WTC11 (cell line): Measurements from ENCODE around the gene NCOA3. TPM values are rescaled to one million over a fixed set of nuclear protein-coding genes. Genes with fewer than 3 reads are reported as not detected.

Source experiments
- ATAC-seq: fragments of 200-7000 bp; cut with Tn5 transposase; 2 replicates; pipeline ENCODE4 v1.10.0; 2021; ENCODE audit warnings: mild to moderate bottlenecking, moderate library complexity
- CTCF ChIA-PET: fragments of 300-600 bp; sonication (Branson Sonifier 250); formaldehyde crosslinking; loops from one replicate; lab custom pipeline; 2021; ENCODE audit warnings: antibody characterized with exemption; lab: Charles Lee
- POLR2A ChIA-PET: fragments of 350-600 bp; sonication (Branson Sonifier 250); formaldehyde crosslinking; loops from one replicate; lab custom pipeline; 2021; ENCODE audit warnings: antibody characterized with exemption; lab: Charles Lee
- DNase-seq: peaks from one replicate; pipeline ENCODE4 v3.0.0; 2021; ENCODE audit warnings: low spot score
- H3K27ac Mint-ChIP-seq: 2 replicates; pipeline ENCODE4 v1.8.0; 2021; ENCODE audit warnings: mixed read lengths
- H3K27me3 Mint-ChIP-seq: 2 replicates; pipeline ENCODE4 v1.8.0; 2021; ENCODE audit warnings: low read depth, mild to moderate bottlenecking, moderate library complexity, mixed read lengths
- H3K36me3 Mint-ChIP-seq: 2 replicates; pipeline ENCODE4 v1.8.0; 2021; ENCODE audit warnings: mixed read lengths
- H3K4me1 Mint-ChIP-seq: 2 replicates; pipeline ENCODE4 v1.8.0; 2022; ENCODE audit warnings: mixed read lengths
- H3K4me3 Mint-ChIP-seq: 2 replicates; pipeline ENCODE4 v1.8.0; 2021; ENCODE audit warnings: mild to moderate bottlenecking, moderate library complexity, mixed read lengths
- H3K9me3 Mint-ChIP-seq: 2 replicates; pipeline ENCODE4 v1.8.0; 2021; ENCODE audit warnings: mixed read lengths
- AFF4 ChIP-seq: sonication (generic); formaldehyde crosslinking; IDR thresholded peaks from 2 replicates; pipeline ENCODE4 v1.8.1; 2023; ENCODE audit warnings: mild to moderate bottlenecking, missing genetic modification reagents, borderline replicate concordance
- ELF4 ChIP-seq: sonication (generic); formaldehyde crosslinking; IDR thresholded peaks from 2 replicates; pipeline ENCODE4 v1.8.1; 2022; ENCODE audit warnings: low read depth, mild to moderate bottlenecking, moderate library complexity, missing genetic modification reagents
- EMX1 ChIP-seq: fragments of 250-450 bp; sonication (Bioruptor Pico); IDR thresholded peaks from 2 replicates; pipeline ENCODE4 v1.8.0; 2021; ENCODE audit warnings: mild to moderate bottlenecking
- ESRRA ChIP-seq: sonication (generic); formaldehyde crosslinking; IDR thresholded peaks from 2 replicates; pipeline ENCODE4 v1.8.1; 2022; ENCODE audit warnings: mild to moderate bottlenecking, missing genetic modification reagents, borderline replicate concordance
- ETV6 ChIP-seq: sonication (generic); formaldehyde crosslinking; IDR thresholded peaks from 2 replicates; pipeline ENCODE4 v1.8.1; 2022; ENCODE audit warnings: mild to moderate bottlenecking, missing genetic modification reagents
- FOXP1 ChIP-seq: sonication (generic); formaldehyde crosslinking; IDR thresholded peaks from 2 replicates; pipeline ENCODE4 v1.8.0; 2022; ENCODE audit warnings: missing genetic modification reagents, mild to moderate bottlenecking, moderate library complexity, borderline replicate concordance
- FOXP4 ChIP-seq: sonication (generic); formaldehyde crosslinking; IDR thresholded peaks from 2 replicates; pipeline ENCODE4 v1.8.0; 2022; ENCODE audit warnings: mild to moderate bottlenecking, missing genetic modification reagents
- HMGA2 ChIP-seq: fragments of 250-450 bp; sonication (Bioruptor Pico); IDR thresholded peaks from 2 replicates; pipeline ENCODE4 v1.4.0; 2021; ENCODE audit warnings: mild to moderate bottlenecking, moderate library complexity
- IRF2 ChIP-seq: sonication (generic); formaldehyde crosslinking; IDR thresholded peaks from 2 replicates; pipeline ENCODE4 v1.8.0; 2022; ENCODE audit warnings: low read depth, missing genetic modification reagents, borderline replicate concordance
- JUN ChIP-seq: sonication (generic); formaldehyde crosslinking; IDR thresholded peaks from 2 replicates; pipeline ENCODE4 v1.8.0; 2023; ENCODE audit warnings: mild to moderate bottlenecking, missing genetic modification reagents
- NFE2L1 ChIP-seq: sonication (generic); formaldehyde crosslinking; IDR thresholded peaks from 2 replicates; pipeline ENCODE4 v1.8.1; 2023; ENCODE audit warnings: missing genetic modification reagents
- NR3C1 ChIP-seq: sonication (generic); formaldehyde crosslinking; conservative IDR thresholded peaks from 2 replicates; pipeline ENCODE4 v1.8.1; 2023; ENCODE audit warnings: low read depth, mild to moderate bottlenecking, missing genetic modification reagents
- PREB ChIP-seq: sonication (generic); formaldehyde crosslinking; IDR thresholded peaks from 2 replicates; pipeline ENCODE4 v1.8.1; 2022; ENCODE audit warnings: mild to moderate bottlenecking, missing genetic modification reagents, moderate library complexity, borderline replicate concordance
- RELA ChIP-seq: sonication (generic); formaldehyde crosslinking; IDR thresholded peaks from 2 replicates; pipeline ENCODE4 v1.8.1; 2022; ENCODE audit warnings: missing genetic modification reagents, mild to moderate bottlenecking, borderline replicate concordance
- SOX15 ChIP-seq: fragments of 250-450 bp; sonication (Bioruptor Pico); IDR thresholded peaks from 2 replicates; pipeline ENCODE4 v1.9.0; 2021; ENCODE audit warnings: mild to moderate bottlenecking
- TP53 ChIP-seq: sonication (generic); formaldehyde crosslinking; IDR thresholded peaks from 2 replicates; pipeline ENCODE4 v1.8.1; 2023; ENCODE audit warnings: mild to moderate bottlenecking, missing genetic modification reagents
- ZBTB21 ChIP-seq: sonication (generic); formaldehyde crosslinking; IDR thresholded peaks from 2 replicates; pipeline ENCODE4 v1.8.1; 2023; ENCODE audit warnings: mild to moderate bottlenecking, missing genetic modification reagents, borderline replicate concordance
- ZNF121 ChIP-seq: sonication (generic); formaldehyde crosslinking; IDR thresholded peaks from 2 replicates; pipeline ENCODE4 v1.8.0; 2023; ENCODE audit warnings: missing genetic modification reagents
- ZNF317 ChIP-seq: sonication (generic); formaldehyde crosslinking; IDR thresholded peaks from 2 replicates; pipeline ENCODE4 v1.8.1; 2023; ENCODE audit warnings: low read depth, mild to moderate bottlenecking, moderate library complexity, missing genetic modification reagents, borderline replicate concordance
- ZNF423 ChIP-seq: fragments of 250-450 bp; sonication (Bioruptor Pico); IDR thresholded peaks from 2 replicates; pipeline ENCODE4 v2.1.2; 2022; ENCODE audit warnings: mild to moderate bottlenecking, moderate library complexity
- ZNF671 ChIP-seq: fragments of 250-450 bp; sonication (Bioruptor Pico); IDR thresholded peaks from 2 replicates; pipeline ENCODE4 v1.8.0; 2021; ENCODE audit warnings: mild to moderate bottlenecking
- total RNA-seq: library from RNA; stranded (reverse); gene quantifications from 3 replicates; pipeline ENCODE4 v1.2.3, GENCODE V29; 2021
- TF ChIP-seq, protein P1 (sequence below): fragments of 250-450 bp; sonication (Bioruptor Pico); IDR thresholded peaks from 2 replicates; pipeline ENCODE4 v1.9.0; 2021; ENCODE audit warnings: mild to moderate bottlenecking, borderline replicate concordance

NCOA3 gene
- total RNA-seq, 1 experiment from 2014 or later: 25.2 TPM

DNA sequence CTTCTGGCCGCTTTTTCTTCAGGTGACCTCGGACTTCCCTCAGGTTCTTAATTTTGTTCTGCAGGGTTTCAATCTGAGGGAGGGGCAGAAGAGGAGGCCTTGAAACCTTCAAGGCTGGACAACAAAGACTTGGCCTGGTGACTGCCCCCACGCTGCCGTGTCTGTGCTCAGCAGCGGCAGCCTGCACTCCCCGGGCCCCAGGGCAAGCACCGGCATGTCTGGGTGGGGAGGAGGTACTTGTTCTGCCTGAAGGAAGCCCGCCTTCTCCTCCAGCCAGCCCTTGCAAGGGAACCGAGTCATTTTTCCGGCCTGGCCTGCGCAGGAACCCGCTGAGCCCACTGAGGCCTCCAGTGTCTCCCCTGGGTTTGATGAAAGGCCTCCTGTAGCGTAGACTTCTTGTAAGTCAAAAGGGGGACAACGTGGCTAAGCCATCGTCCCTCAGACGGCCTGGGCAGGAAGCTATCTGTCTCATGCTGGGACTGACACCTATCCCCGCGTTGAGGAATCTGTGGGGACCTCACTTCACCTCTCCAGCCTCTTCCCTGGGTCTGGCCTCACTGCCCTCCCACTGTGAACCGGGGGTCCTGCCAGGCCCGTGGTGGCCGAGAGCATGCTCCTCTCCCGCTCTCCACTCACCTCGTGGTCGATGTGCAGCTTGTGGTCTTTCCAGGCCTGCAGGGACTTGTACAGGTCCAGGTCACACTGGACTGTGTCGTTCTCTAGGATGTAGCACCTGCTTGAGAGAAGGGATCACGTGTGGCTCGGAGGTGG is 163.7 kb downstream of the NCOA3 start:
- Mint-ChIP-seq H3K27me3 (no peaks in the 10 kb centered on the region), H3K9me3 (no peaks in the 10 kb centered on the region), H3K4me3 (no peak overlapping the region), H3K36me3 (no peaks in the 10 kb centered on the region), H3K27ac (no peak overlapping the region; the same call in 1 of the 2 replicates), H3K4me1 (peaks cover 19% of the 10 kb centered on the region)
- POLR2A ChIA-PET: no interaction called here
- no peak for DNase-seq
- TF ChIP-seq IRF2 (no peak), ZBTB21 (no peak), EMX1 (no peak), ZNF317 (CRISPR knock-in tag) (no peak), NR3C1 (CRISPR knock-in tag) (no peak), ZNF671 (CRISPR knock-in tag) (no peak)
- no peak for ATAC-seq
- CTCF ChIA-PET: interaction anchor here (3.9 kb wide), 1 partner anchor 12 kb away, joined by 53 read pairs; no protein-coding TSS in a partner anchor

DNA sequence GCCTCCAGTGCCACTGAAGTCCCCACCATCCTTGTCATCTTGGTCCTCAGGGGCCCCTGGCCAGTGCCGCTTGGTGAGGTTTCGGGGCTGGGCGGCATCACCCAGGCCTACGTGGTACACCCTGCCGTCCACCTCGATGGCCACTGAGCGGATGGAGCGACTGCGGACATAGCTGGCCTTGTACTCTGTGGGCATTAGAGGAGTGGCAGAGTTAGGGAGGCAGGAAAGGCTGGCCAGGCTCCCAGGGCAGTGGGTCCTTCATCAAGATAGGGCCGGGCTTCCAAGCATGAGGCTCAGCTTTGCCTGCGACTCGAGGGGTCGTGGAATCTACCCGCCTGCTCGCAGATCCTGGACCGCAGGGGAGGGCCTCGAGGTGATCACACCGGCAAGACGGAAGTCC is 164.6 kb downstream of the NCOA3 start:
- no peaks in the 10 kb centered on the region for H3K9me3 Mint-ChIP-seq
- ChIA-PET POLR2A (no interaction called here), CTCF (interaction anchor here (0.8 to 1.1 kb wide), 2 partner anchors 11 to 954 kb away, joined by 3 to 4 read pairs; no protein-coding TSS in a partner anchor)
- H3K36me3 Mint-ChIP-seq: no peaks in the 10 kb centered on the region
- no peak overlapping the region for H3K27ac Mint-ChIP-seq
- DNase-seq (no peak), ATAC-seq (no peak)
- no peaks in the 10 kb centered on the region for H3K27me3 Mint-ChIP-seq
- no peak for TF ChIP-seq AFF4 (CRISPR knock-in tag)
- TF ChIP-seq ETV6 (CRISPR knock-in tag): no peak
- no peak for TF ChIP-seq ZNF121 (CRISPR knock-in tag)
- no peak for TF ChIP-seq ZNF423 (CRISPR knock-in tag)
- no peak for TF ChIP-seq JUN
- TF ChIP-seq FOXP4: no peak
- TF ChIP-seq HMGA2 (CRISPR knock-in tag): no peak
- TF ChIP-seq ESRRA (CRISPR knock-in tag): no peak
- TF ChIP-seq NFE2L1 (CRISPR knock-in tag): no peak
- TF ChIP-seq ELF4 (CRISPR knock-in tag): no peak
- no peak for TF ChIP-seq SOX15 (CRISPR knock-in tag)
- no peak for TF ChIP-seq PREB (CRISPR knock-in tag)
- no peak for TF ChIP-seq TP53 (CRISPR knock-in tag)
- no peak for TF ChIP-seq FOXP1 (CRISPR knock-in tag)
- no peak for TF ChIP-seq RELA (CRISPR knock-in tag)
- TF ChIP-seq, protein P1, sequence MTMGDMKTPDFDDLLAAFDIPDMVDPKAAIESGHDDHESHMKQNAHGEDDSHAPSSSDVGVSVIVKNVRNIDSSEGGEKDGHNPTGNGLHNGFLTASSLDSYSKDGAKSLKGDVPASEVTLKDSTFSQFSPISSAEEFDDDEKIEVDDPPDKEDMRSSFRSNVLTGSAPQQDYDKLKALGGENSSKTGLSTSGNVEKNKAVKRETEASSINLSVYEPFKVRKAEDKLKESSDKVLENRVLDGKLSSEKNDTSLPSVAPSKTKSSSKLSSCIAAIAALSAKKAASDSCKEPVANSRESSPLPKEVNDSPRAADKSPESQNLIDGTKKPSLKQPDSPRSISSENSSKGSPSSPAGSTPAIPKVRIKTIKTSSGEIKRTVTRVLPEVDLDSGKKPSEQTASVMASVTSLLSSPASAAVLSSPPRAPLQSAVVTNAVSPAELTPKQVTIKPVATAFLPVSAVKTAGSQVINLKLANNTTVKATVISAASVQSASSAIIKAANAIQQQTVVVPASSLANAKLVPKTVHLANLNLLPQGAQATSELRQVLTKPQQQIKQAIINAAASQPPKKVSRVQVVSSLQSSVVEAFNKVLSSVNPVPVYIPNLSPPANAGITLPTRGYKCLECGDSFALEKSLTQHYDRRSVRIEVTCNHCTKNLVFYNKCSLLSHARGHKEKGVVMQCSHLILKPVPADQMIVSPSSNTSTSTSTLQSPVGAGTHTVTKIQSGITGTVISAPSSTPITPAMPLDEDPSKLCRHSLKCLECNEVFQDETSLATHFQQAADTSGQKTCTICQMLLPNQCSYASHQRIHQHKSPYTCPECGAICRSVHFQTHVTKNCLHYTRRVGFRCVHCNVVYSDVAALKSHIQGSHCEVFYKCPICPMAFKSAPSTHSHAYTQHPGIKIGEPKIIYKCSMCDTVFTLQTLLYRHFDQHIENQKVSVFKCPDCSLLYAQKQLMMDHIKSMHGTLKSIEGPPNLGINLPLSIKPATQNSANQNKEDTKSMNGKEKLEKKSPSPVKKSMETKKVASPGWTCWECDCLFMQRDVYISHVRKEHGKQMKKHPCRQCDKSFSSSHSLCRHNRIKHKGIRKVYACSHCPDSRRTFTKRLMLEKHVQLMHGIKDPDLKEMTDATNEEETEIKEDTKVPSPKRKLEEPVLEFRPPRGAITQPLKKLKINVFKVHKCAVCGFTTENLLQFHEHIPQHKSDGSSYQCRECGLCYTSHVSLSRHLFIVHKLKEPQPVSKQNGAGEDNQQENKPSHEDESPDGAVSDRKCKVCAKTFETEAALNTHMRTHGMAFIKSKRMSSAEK (CRISPR knock-in tag): no peak
- H3K4me1 Mint-ChIP-seq: peaks cover 19% of the 10 kb centered on the region
- H3K4me3 Mint-ChIP-seq: no peak overlapping the region
